ENCODE measurements around the gene ZNF880. TPM values are rescaled to one million over a fixed set of nuclear protein-coding genes. Genes with fewer than 3 reads are reported as not detected.
"Not testable (repeated sequence)": the region's sequence is repeated elsewhere in the genome, so short reads cannot be mapped to it uniquely, and the experiment has no call there.

Gene ZNF880
- 10.4 TPM for polyA plus RNA-seq (2013, experiment 1 of 2)
- polyA plus RNA-seq (2013, experiment 2 of 2): 11.0 TPM

DNA sequence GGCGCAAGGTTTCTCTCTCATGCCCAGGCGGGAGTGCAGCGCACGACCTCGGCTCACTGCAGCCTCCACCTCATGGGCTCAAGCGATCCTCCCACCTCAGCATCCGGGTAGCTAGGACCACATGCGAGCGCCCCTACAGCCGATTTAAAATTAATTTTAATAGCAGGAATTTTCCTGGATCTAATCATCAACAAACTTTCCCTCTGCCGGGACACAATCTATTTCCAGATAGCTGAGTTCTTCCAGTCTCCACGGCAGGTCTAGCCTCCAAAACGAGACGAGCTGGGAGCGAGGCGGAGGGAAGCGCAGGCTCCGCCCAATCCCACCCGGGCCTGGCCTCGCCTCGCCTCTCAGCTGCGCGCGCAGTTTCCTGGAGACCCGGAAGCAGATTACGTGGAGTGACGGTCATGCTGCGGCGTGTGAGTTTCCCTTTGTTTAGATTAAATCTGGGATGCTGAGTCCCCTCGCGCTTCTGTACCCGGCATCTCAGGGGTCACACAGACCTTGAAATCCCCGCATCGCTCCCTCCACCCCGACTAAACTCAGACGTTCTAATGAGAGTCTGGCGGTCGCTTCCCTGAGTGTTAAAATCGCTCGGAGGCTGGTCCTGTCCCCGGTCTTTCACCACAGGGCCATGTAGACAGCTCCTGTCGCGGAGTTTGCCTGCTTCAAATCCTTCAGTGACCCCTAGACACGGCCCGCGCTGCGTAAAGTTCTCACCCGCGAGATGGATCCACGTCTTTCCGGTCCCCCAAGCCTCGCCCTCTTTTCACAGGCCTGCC lies at the start of gene ZNF880:
ZNF880 (plus strand) TSS at position 365 of the 782 bp plus-strand sequence; CDS start at position 408, 43 bp downstream.
- peak within 1 kb of the TSS; percentile 98 for H3K9ac ChIP-seq (ENCODE audit: low read depth, low read length)
- 24% methylated on average over 52 of the region's 52 CpGs for WGBS
- peak within 1 kb of the TSS; percentile 94 for H3K4me3 ChIP-seq (ENCODE audit: low read length)
- H3K4me1 ChIP-seq (ENCODE audit: insufficient read depth, low read length): no peaks in the 10 kb centered on the region
- no peaks in the 10 kb centered on the region for H3K27me3 ChIP-seq (ENCODE audit: insufficient read depth, low read length)
- peaks cover 34% of the 10 kb centered on the region for H3K36me3 ChIP-seq (ENCODE audit: insufficient read depth, low read length)
- H3K27ac ChIP-seq (ENCODE audit: low read depth, low read length): peak within 1 kb of the TSS; percentile 92
- H3K9me3 ChIP-seq (ENCODE audit: insufficient read depth, low read depth, low read length): peaks cover 46% of the 10 kb centered on the region

DNA sequence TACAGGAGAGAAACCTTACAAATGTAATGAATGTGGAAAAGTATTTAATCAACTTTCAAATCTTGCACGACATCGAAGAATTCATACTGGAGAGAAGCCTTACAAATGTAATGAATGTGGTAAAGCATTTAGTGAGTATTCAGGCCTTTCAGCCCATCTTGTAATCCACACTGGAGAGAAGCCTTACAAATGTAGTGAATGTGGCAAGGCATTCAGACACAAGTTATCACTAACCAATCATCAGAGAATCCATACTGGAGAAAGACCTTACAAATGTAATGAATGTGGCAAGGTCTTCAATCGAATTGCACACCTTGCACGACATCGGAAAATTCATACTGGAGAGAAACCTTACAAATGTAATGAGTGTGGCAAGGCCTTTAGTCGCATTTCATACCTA lies 47.3 kb upstream of the ZNF880 start:
- Histone ChIP-seq H3K27ac (ENCODE audit: low read depth, low read length) (no peak overlapping the region), H3K4me1 (ENCODE audit: insufficient read depth, low read length) (no peaks in the 10 kb centered on the region), H3K9me3 (ENCODE audit: insufficient read depth, low read depth, low read length) (peaks cover 97% of the 10 kb centered on the region), H3K9ac (ENCODE audit: low read depth, low read length) (no peak overlapping the region), H3K36me3 (ENCODE audit: insufficient read depth, low read length) (peaks cover 74% of the 10 kb centered on the region), H3K27me3 (ENCODE audit: insufficient read depth, low read length) (no peaks in the 10 kb centered on the region), H3K4me3 (ENCODE audit: low read length) (0 out of 2 replicates have a peak overlapping the region, but pooled peaks have one; percentile 0)
- 98% methylated on average over 6 of the region's 6 CpGs for WGBS

DNA sequence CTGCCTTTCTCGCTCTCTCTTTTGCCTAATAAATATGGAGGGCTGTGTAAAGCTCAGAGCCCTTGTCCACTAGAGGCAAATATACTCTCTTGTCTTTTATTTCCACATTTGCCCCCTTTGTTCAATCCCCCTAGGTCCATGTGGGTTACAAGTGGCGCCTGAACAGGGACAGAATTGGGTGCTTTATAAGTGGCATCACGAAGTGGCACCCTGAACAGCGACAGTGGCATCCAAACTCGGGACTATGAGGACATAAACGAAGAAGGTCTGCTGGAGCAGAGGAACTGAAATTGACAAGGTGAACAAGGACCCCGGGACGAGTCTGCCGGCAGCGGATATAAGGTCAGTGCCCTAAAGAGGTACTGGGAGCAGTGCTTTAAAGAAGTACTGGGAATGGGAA lies 38.0 kb upstream of the ZNF880 start:
- WGBS: 76% methylated on average over 10 of the region's 10 CpGs

DNA sequence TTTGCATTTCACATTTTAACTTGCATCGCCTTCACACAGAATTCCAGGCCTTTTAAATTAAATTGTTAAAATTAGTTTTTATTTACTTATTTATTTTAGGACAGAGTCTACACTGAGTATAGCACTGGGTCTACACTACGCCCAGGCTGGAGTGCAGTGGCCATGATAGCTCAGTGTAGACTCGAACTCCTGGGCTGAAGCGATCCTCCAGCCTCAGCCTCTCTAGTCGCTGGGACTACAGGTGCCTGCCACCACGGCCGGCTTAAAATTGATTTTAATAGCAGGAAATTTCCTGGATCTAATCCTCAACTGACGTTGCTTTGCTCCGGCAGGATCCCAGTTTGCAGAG lies 34.0 kb upstream of the ZNF880 start:
- Histone ChIP-seq H3K9ac (ENCODE audit: low read depth, low read length) (peak overlapping the region; percentile 92; the same call in 1 of the 2 replicates), H3K27me3 (ENCODE audit: insufficient read depth, low read length) (no peaks in the 10 kb centered on the region), H3K36me3 (ENCODE audit: insufficient read depth, low read length) (peaks cover 7% of the 10 kb centered on the region; the same call in 1 of the 2 replicates), H3K4me3 (ENCODE audit: low read length) (peak overlapping the region; percentile 81), H3K4me1 (ENCODE audit: insufficient read depth, low read length) (peaks cover 4% of the 10 kb centered on the region; the same call in 1 of the 2 replicates), H3K27ac (ENCODE audit: low read depth, low read length) (no peak overlapping the region), H3K9me3 (ENCODE audit: insufficient read depth, low read depth, low read length) (peaks cover 38% of the 10 kb centered on the region)
- 68% methylated on average over 8 of the region's 9 CpGs for WGBS

More for the DNA sequence above, 38.0 kb upstream of the ZNF880 start:
- Histone ChIP-seq H3K36me3 (ENCODE audit: insufficient read depth, low read length) (no peaks in the 10 kb centered on the region), H3K9ac (ENCODE audit: low read depth, low read length) (no peak overlapping the region), H3K4me1 (ENCODE audit: insufficient read depth, low read length) (no peaks in the 10 kb centered on the region), H3K9me3 (ENCODE audit: insufficient read depth, low read depth, low read length) (peaks cover 70% of the 10 kb centered on the region), H3K27me3 (ENCODE audit: insufficient read depth, low read length) (no peaks in the 10 kb centered on the region), H3K27ac (ENCODE audit: low read depth, low read length) (no peak overlapping the region), H3K4me3 (ENCODE audit: low read length) (no peak overlapping the region)

- under 1% methylated on average over 55 of the region's 55 CpGs for WGBS
- peak within 1 kb of the TSS; percentile 92 for H3K9ac ChIP-seq (ENCODE audit: low read depth, low read length)
- H3K36me3 ChIP-seq (ENCODE audit: insufficient read depth, low read length): peaks cover 7% of the 10 kb centered on the region; the same call in 1 of the 2 replicates
- H3K9me3 ChIP-seq (ENCODE audit: insufficient read depth, low read depth, low read length): peaks cover 33% of the 10 kb centered on the region
- H3K27ac ChIP-seq (ENCODE audit: low read depth, low read length): peak within 1 kb of the TSS; percentile 77
- H3K27me3 ChIP-seq (ENCODE audit: insufficient read depth, low read length): no peaks in the 10 kb centered on the region
- H3K4me1 ChIP-seq (ENCODE audit: insufficient read depth, low read length): peaks cover 4% of the 10 kb centered on the region; the same call in 1 of the 2 replicates
- peak within 1 kb of the TSS; percentile 81 for H3K4me3 ChIP-seq (ENCODE audit: low read length)
Measured at GRCh38 chr19:52336117-52336790, 33.5 kb upstream of the ZNF880 start, which contains the start of gene ZNF610. TSS of gene ZNF610 (plus strand) at chr19:52336243. CDS start at chr19:52349173, 12,930 bp downstream.

DNA sequence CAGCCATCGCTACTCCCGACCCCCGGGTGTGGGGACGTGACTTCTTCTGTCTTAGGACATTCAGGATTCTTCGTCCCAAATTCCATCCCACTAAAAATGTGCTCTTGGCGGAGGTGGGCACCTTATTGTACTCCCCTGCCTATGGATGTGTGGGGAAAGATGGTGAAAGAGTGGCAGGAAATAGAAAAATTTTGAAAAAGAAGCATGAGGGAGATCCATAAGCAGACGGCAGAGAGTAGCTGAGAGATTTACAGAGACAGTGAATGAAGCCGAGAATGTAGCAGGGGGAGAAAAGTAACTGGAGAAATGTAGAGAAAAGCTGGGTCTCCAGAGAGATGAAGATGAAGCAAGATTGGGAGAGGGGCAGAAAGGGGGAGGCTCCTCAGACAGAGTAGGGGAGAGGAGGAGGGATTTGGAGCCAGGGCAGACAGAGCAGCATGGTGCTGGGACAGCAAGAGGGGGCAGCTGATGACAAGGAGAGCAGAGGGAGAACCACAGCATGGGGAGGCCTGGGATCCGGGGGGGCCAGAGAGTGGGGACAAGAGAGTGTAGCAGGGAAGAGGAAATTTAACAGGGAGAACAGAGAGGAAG lies 32.8 kb upstream of the ZNF880 start:
- Histone ChIP-seq H3K9me3 (ENCODE audit: insufficient read depth, low read depth, low read length) (peaks cover 27% of the 10 kb centered on the region), H3K9ac (ENCODE audit: low read depth, low read length) (peak overlapping the region; percentile 92), H3K4me1 (ENCODE audit: insufficient read depth, low read length) (peaks cover 4% of the 10 kb centered on the region; the same call in 1 of the 2 replicates), H3K4me3 (ENCODE audit: low read length) (peak overlapping the region; percentile 81), H3K36me3 (ENCODE audit: insufficient read depth, low read length) (peaks cover 7% of the 10 kb centered on the region; the same call in 1 of the 2 replicates), H3K27ac (ENCODE audit: low read depth, low read length) (peak overlapping the region; percentile 77; the same call in 1 of the 2 replicates), H3K27me3 (ENCODE audit: insufficient read depth, low read length) (no peaks in the 10 kb centered on the region)
- WGBS: 9% methylated on average over 8 of the region's 9 CpGs

DNA sequence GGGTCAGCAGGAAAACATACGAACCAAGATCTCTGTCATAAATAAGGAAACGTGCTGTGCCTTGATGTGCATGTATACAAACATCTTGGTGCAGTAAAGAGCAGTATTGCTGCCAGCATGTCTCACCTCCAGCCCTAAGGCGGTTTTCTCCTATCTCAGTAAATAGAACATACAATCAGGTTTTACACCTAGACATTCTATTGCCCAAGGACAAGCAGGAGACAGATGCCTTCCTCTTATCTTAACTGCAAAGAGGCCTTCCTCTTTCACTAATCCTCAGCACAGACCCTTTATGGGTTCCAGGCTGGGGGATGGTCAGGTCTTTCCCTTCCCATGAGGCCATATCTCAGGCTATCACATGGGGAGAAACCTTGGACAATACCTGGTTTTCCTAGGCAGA lies 30.7 kb upstream of the ZNF880 start:
- WGBS: 94% methylated on average over 3 of the region's 3 CpGs

DNA sequence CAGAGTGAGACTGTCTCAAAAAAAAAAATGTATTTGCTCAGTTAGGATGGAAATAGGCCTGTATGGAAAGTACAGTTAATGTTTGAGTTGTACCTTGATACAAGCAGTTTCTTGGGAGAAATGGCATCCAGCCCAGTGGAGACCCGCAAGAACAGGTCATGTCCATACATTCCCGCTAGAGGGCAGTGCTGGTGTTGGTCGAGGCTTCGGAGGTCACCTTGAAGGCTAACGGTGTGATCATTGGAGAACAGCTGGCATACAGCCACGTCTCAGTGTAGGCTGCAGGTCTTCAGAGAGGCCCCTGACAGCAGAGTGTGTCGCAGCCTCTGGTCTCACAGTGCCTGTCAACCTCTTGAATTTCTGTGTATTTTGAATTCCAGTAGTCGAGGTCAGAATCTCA lies 26.2 kb upstream of the ZNF880 start:
- 35% methylated on average over 8 of the region's 8 CpGs for WGBS
- Histone ChIP-seq H3K4me1 (ENCODE audit: insufficient read depth, low read length) (no peaks in the 10 kb centered on the region), H3K27ac (ENCODE audit: low read depth, low read length) (no peak overlapping the region)

More for the DNA sequence above, 30.7 kb upstream of the ZNF880 start:
- not testable (repeated sequence) for H3K9me3 ChIP-seq (ENCODE audit: insufficient read depth, low read depth, low read length); H3K9ac ChIP-seq (ENCODE audit: low read depth, low read length); H3K36me3 ChIP-seq (ENCODE audit: insufficient read depth, low read length); H3K27ac ChIP-seq (ENCODE audit: low read depth, low read length); H3K4me1 ChIP-seq (ENCODE audit: insufficient read depth, low read length); H3K27me3 ChIP-seq (ENCODE audit: insufficient read depth, low read length); H3K4me3 ChIP-seq (ENCODE audit: low read length)

GRCh38 chr19:52345162-52345561 lies 24.6 kb upstream of the ZNF880 start:
- Histone ChIP-seq H3K4me1 (ENCODE audit: insufficient read depth, low read length) (no peaks in the 10 kb centered on the region), H3K4me3 (ENCODE audit: low read length) (no peak overlapping the region), H3K27me3 (ENCODE audit: insufficient read depth, low read length) (no peaks in the 10 kb centered on the region), H3K9me3 (ENCODE audit: insufficient read depth, low read depth, low read length) (no peaks in the 10 kb centered on the region), H3K36me3 (ENCODE audit: insufficient read depth, low read length) (peaks cover 26% of the 10 kb centered on the region), H3K27ac (ENCODE audit: low read depth, low read length) (no peak overlapping the region), H3K9ac (ENCODE audit: low read depth, low read length) (no peak overlapping the region)
- 92% methylated on average over 6 of the region's 6 CpGs for WGBS

More for the DNA sequence above, 26.2 kb upstream of the ZNF880 start:
- no peaks in the 10 kb centered on the region for H3K27me3 ChIP-seq (ENCODE audit: insufficient read depth, low read length)
- H3K36me3 ChIP-seq (ENCODE audit: insufficient read depth, low read length): peaks cover 15% of the 10 kb centered on the region
- H3K9ac ChIP-seq (ENCODE audit: low read depth, low read length): no peak overlapping the region
- no peak overlapping the region for H3K4me3 ChIP-seq (ENCODE audit: low read length)
- H3K9me3 ChIP-seq (ENCODE audit: insufficient read depth, low read depth, low read length): no peaks in the 10 kb centered on the region

DNA sequence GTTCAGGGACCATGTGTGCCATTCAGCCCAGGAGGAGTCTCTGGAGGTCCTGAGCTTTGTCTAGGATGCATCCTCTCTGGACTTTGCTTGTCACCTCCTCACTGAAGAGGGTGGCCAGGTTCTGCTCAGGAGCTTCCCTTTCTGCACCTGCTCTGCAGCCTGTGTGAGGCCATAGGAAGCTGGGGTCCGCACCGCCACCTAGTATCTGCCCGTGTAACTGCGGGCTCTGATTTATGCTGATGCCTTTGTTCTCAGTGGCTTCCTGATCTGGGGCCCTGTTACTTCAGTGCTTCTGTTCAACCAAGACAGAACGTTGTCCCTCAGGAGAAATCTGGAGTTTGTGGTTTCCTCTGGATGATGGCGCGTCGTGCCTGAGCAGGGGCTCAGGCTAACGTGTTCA lies 18.2 kb upstream of the ZNF880 start:
- H3K27me3 ChIP-seq (ENCODE audit: insufficient read depth, low read length): no peaks in the 10 kb centered on the region
- 90% methylated on average over 9 of the region's 9 CpGs for WGBS
- H3K9ac ChIP-seq (ENCODE audit: low read depth, low read length): peak overlapping the region; percentile 3; the same call in 1 of the 2 replicates
- H3K9me3 ChIP-seq (ENCODE audit: insufficient read depth, low read depth, low read length): no peaks in the 10 kb centered on the region
- H3K4me1 ChIP-seq (ENCODE audit: insufficient read depth, low read length): no peaks in the 10 kb centered on the region
- H3K27ac ChIP-seq (ENCODE audit: low read depth, low read length): peak overlapping the region; percentile 40; the same call in 1 of the 2 replicates
- H3K4me3 ChIP-seq (ENCODE audit: low read length): no peak overlapping the region
- peaks cover 55% of the 10 kb centered on the region for H3K36me3 ChIP-seq (ENCODE audit: insufficient read depth, low read length)

DNA sequence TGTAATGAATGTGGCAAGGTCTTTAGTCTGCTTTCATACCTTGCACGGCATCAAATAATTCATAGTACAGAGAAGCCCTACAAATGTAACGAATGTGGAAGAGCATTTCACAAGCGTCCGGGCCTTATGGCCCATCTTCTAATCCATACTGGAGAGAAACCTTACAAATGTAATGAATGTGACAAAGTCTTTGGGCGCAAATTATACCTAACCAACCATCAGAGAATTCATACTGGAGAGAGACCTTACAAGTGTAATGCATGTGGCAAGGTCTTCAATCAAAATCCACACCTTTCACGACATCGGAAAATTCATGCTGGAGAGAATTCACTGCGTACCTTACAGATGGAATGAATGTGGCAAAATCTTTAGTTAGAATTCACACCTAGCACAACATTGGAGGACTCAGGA lies 3.3 kb upstream of the ZNF880 start:
- H3K27ac ChIP-seq (ENCODE audit: low read depth, low read length): no peak overlapping the region
- 95% methylated on average over 8 of the region's 8 CpGs for WGBS
- H3K9ac ChIP-seq (ENCODE audit: low read depth, low read length): no peak overlapping the region
- H3K4me1 ChIP-seq (ENCODE audit: insufficient read depth, low read length): no peaks in the 10 kb centered on the region
- no peaks in the 10 kb centered on the region for H3K27me3 ChIP-seq (ENCODE audit: insufficient read depth, low read length)
- H3K4me3 ChIP-seq (ENCODE audit: low read length): no peak overlapping the region
- peaks cover 24% of the 10 kb centered on the region for H3K36me3 ChIP-seq (ENCODE audit: insufficient read depth, low read length)
- peaks cover 62% of the 10 kb centered on the region for H3K9me3 ChIP-seq (ENCODE audit: insufficient read depth, low read depth, low read length)
